ENCODE data around the gene UROC1. TPM values are rescaled to one million over a fixed set of nuclear protein-coding genes. Genes with fewer than 3 reads are reported as not detected.

The UROC1 gene
- total RNA-seq, 1 donor from 2014 or later, result not detected

GRCh38 chr3:126498461-126498860, 19.1 kb downstream of the UROC1 start:
- DNase-seq (no peak), ATAC-seq (ENCODE audit: low read depth) (no peak)
- intact Hi-C loops (cut with micrococcal nuclease), result no loop called here
- peaks cover 2% of the 10 kb centered on the region for H3K4me1 Mint-ChIP-seq
- H3K9me3 Mint-ChIP-seq, result no peaks in the 10 kb centered on the region
- no peak for TF ChIP-seq CTCF (IDR thresholded peaks at IDR 0.05)
- H3K27me3 Mint-ChIP-seq, result no peaks in the 10 kb centered on the region
- ChIA-PET POLR2A (no interaction called here), CTCF (no interaction called here)
- H3K27ac Mint-ChIP-seq, result no peak overlapping the region
- H3K36me3 Mint-ChIP-seq (ENCODE audit: low read depth), result no peaks in the 10 kb centered on the region
- H3K4me3 Mint-ChIP-seq, result no peak overlapping the region

GRCh38 chr3:126497956-126498355, 19.6 kb downstream of the UROC1 start:
- Mint-ChIP-seq H3K27me3 (no peaks in the 10 kb centered on the region), H3K27ac (no peak overlapping the region), H3K36me3 (ENCODE audit: low read depth) (no peaks in the 10 kb centered on the region), H3K4me3 (no peak overlapping the region), H3K9me3 (no peaks in the 10 kb centered on the region), H3K4me1 (peaks cover 2% of the 10 kb centered on the region)
- ChIA-PET CTCF (no interaction called here), POLR2A (no interaction called here)
- no peak for TF ChIP-seq CTCF (IDR thresholded peaks at IDR 0.05)
- intact Hi-C loops (cut with micrococcal nuclease), result no loop called here
- no peak for DNase-seq
- no peak for ATAC-seq (ENCODE audit: low read depth)

DNA sequence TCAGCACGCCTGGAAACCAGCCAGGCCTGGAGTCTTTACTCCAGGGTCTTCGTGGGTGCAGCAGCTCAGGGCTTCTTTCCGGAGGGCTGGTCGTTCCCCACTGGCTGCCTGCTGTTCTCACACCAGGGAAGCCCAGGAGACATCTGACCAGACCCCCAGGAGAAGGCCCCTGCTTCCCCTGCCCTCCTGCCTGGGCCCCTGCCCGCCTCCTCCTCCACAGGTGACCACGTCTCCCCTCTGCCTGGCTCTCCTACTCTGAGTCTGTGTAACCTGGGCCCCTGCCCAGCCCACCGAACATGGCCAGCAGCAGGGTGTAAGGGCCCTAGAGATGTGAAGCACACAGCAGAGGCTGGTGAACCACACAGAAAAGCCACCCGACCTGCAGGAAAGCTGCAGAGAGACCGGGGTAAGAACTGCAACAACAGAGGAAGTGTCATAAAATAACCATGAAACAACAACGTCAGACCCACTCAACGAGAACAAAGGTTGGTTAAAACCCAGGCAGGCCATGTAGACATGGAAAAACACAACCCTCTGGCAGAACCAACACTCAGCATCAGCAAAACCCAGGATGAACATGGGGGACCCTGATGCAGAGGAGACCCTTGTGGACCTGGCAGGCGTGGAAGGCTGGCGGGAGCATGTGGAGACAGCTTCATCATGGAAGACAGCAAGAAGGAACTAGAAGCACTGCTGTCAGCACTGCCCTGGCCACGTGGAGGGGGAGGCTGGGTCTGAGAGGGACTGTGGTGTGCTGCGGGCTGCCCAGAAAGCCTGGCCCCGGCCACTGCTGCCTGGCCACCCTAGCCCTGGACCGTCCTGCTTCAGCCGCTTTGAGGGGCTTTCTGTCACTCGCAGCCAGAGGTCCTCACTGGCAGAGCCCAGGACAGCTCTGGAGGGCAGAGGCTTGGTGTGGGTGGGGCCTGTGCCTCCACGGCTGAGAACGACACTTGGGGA, 20.4 kb downstream of the UROC1 start:
- CTCF ChIA-PET, result no interaction called here
- Mint-ChIP-seq H3K4me1 (peaks cover 2% of the 10 kb centered on the region), H3K27me3 (no peaks in the 10 kb centered on the region), H3K36me3 (ENCODE audit: low read depth) (no peaks in the 10 kb centered on the region), H3K4me3 (no peak overlapping the region), H3K9me3 (no peaks in the 10 kb centered on the region), H3K27ac (no peak overlapping the region)
- intact Hi-C loops (cut with micrococcal nuclease), result no loop called here
- POLR2A ChIA-PET, result no interaction called here
- TF ChIP-seq CTCF (IDR thresholded peaks at IDR 0.05), result no peak
- ATAC-seq (ENCODE audit: low read depth) (no peak), DNase-seq (no peak)

DNA sequence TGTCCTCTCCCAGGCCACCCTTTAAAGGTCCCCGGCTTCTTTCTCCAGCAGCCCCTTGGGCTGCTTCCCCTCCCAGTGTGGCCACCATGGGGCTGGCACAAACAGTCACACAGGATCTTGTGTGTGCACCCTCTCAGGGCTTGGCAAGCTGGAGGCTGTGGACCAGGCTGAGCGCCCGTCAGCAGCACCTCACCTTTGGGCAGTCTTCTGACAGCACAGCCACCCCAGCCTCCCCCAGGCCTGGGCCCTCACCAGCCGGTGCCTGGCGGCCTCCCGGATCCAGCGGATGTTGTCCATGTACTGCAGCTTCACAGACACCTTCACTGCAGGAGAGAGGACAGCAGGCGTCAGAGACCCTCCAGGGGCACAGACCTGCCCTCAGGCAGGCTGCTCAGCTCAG, 21.8 kb downstream of the UROC1 start:
- CTCF ChIA-PET, result no interaction called here
- H3K36me3 Mint-ChIP-seq (ENCODE audit: low read depth), result no peaks in the 10 kb centered on the region
- no peaks in the 10 kb centered on the region for H3K27me3 Mint-ChIP-seq
- peaks cover 2% of the 10 kb centered on the region for H3K4me1 Mint-ChIP-seq
- H3K9me3 Mint-ChIP-seq, result no peaks in the 10 kb centered on the region
- intact Hi-C loops (cut with micrococcal nuclease), result no loop called here
- TF ChIP-seq CTCF (IDR thresholded peaks at IDR 0.05), result no peak
- no peak for DNase-seq
- H3K4me3 Mint-ChIP-seq, result no peak overlapping the region
- no peak for ATAC-seq (ENCODE audit: low read depth)
- H3K27ac Mint-ChIP-seq, result no peak overlapping the region
- POLR2A ChIA-PET, result no interaction called here

- no peak overlapping the region for H3K27ac Mint-ChIP-seq
These were observed 22.7 kb downstream of the UROC1 start for GRCh38 chr3:126494970-126495230.

More at GRCh38 chr3:126494970-126495230, 22.7 kb downstream of the UROC1 start:
- H3K4me3 Mint-ChIP-seq, result no peak overlapping the region
- CTCF ChIA-PET, result no interaction called here
- ATAC-seq (ENCODE audit: low read depth) (no peak), DNase-seq (no peak)
- H3K4me1 Mint-ChIP-seq, result peaks cover 2% of the 10 kb centered on the region
- POLR2A ChIA-PET, result no interaction called here
- TF ChIP-seq CTCF (IDR thresholded peaks at IDR 0.05), result no peak
- intact Hi-C loops (cut with micrococcal nuclease), result no loop called here
- no peaks in the 10 kb centered on the region for H3K36me3 Mint-ChIP-seq (ENCODE audit: low read depth)
- no peaks in the 10 kb centered on the region for H3K27me3 Mint-ChIP-seq
- no peaks in the 10 kb centered on the region for H3K9me3 Mint-ChIP-seq
